Stimulated activated CD4-positive, alpha-beta T cell treated with anti-CD3 and anti-CD28 coated beads, Interleukin-12 subunit alpha, Interleukin-12 subunit beta, amount 100 ng/mL, for 48 hours (primary cell): ENCODE measurements around the gene PAQR5.
"Not testable (repeated sequence)": the region's sequence is repeated elsewhere in the genome, so short reads cannot be mapped to it uniquely, and the experiment has no call there.

ENCODE experiments used
- DNase-seq, 3 donors: peaks; one replicate each; pipeline ENCODE4 v3.0.0-alpha.2; 2020; ENCODE audit warnings: low read depth in 2 of 3, low spot score in 1 of 3

The PAQR5 gene

DNA sequence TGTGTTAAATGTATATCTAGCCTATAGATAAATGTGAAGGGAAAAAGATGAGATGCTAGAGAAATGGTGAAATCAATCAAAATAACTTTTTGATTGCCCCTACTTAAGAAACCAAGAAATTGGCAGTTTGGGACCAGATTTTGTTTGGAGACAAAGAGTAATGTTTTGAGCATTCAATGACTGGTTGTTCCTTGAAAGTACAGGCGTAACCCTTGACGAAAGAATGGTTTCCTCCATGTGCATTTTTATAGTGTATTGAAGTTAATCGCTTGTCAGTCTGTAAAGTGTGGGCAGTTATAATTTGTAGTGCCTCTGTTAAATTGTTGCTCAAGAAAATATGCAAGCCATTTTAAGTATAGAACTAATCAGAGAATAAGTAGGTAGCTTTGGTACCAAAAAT is 116.7 kb downstream of the PAQR5 start:
- no peak for DNase-seq

DNA sequence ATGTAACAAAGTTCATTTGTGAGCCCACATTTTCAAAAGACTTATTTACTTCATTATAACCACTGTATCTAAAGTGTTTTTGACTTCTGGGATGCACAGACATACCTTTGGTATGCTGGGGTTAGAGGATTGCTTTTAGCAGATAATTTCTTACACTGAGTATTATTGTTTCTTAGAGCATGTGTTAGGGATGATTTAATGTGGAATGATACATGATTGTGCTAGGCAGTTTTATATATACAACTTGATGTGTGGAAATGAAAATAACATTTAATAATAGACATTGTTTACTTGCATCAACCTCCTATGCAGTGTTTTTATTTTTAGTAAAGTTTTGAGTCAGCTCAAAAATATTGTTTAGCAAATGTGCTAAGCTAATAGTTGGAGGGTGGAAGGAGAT is 118.9 kb downstream of the PAQR5 start:
- DNase-seq, result no peak

DNA sequence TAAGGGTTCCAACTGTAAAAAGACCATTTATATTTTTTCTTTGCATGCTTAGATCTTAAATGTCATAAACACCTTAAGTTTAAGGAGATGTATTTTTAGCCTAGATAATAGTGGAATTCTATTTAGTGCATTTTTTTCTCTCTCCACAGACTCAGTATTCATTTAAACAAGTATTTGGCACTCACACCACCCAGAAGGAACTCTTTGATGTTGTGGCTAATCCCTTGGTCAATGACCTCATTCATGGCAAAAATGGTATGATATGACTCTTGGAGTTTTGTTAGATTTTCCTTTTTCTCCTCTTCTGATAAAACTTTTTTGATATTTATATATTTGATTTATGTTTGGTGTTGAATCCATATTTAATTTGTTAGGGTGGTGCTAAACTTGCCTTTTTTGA is 122.8 kb downstream of the PAQR5 start:
- DNase-seq, result no peak

DNA sequence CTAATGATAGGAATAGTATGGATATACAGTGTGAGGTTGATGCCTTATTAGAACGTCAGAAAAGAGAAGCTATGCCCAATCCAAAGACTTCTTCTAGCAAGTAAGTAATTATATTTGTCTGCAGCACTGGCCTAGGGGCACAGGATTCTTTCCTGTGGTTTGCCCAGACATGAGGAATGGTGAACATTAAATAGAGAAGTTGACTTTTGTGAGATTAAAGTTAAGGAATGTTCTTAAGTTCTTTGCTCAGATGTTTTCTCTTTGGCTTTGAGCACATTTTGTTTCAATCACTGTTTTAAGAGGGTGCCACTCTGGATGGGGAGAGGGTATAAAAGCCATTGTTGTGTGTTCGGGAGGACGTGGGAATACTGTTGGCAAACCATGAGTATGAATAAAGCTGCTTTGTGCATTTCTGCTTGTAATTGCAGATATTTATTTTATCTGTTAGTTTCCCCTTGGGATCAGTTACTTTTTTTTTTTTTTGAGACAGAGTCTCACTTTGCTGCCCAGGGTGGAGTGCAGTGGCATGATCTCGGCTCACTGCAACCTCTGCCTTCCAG is 123.7 kb downstream of the PAQR5 start:
- no peak for DNase-seq

DNA sequence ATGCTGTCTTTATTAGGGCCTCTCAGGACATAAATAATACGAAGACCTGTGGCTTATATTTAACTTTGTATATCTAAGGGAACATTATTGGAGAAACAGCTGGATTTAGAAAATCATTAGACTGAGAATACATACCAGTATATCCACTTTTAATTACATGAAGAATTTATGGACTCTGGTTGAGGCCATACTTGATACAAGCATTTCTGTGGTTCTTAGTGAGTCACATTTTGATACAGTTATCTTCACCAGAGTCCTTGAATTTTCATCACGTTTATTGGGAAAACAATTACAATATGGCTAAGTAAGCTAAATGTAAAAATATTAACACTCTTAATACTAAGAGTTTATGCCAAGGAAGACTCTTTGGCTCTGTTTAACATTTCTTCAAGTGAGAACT is 125.3 kb downstream of the PAQR5 start:
- no peak for DNase-seq

DNA sequence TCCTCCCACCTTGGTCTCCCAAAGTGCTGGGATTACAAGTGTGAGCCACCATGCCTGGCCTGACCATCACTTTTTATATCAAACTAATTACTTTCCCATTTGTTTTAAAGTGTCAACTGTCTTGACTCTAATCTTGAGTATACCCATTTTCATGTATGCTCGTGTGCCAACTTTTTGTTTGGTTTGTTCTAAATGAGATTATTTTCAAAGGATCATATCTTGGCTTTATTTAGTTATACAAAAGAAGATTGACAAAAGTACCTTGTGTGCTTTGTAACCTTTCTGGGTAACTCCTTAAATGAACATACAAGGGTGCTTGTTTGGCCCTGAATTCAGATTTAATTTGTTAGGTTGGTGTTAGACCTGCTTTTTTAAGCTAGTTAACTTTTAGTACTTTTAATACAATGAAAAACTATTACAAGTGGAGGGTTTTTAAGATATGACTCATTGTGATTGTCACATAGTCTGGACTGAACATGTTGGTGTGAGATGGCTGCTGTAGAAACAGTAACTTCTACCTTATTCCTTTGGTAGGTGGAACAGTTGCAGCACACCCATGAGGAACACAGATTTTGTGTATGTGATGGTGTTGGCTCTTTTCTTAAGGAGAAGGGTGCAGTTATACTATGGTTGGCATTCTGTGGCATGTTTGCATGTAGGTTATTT is 126.2 kb downstream of the PAQR5 start:
- DNase-seq, result no peak

DNA sequence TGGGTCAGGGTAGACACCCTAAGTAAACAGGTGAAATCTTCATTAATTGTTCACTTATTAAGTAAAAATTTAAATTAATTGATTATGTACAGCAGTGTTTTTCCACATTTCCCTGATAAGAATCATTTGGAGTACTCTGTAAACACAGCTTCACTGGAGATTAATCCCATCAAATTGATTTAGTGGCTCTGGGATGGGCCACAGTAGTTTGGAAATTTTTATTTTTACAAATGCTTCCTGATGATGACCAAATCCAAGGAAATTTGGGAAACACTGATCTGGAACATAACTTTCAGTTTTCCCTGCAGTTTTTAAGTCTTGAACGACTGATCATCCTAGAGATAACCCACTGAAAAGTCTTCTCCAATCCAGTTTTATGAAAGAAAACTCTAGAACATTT is 135.1 kb downstream of the PAQR5 start:
- no peak for DNase-seq

DNA sequence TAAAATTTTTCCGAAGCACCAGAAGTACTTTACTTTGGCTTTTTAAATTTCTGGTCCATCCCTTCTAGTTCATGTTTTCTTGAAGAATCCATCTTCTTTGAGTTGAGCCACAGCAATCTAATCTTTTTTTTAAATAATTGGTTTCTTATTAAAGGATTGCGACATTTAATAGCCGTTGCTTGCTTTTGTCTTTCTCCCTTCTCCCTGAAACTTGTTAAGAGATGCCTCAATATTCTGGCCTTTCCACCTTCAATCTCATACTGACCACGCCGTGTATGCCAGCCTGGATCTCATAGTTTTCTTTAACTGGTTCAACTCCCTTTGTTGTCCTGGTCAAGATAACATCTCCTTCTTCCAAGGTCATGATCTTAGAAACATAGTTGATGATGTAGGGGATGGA is 135.5 kb downstream of the PAQR5 start:
- DNase-seq, result no peak

DNA sequence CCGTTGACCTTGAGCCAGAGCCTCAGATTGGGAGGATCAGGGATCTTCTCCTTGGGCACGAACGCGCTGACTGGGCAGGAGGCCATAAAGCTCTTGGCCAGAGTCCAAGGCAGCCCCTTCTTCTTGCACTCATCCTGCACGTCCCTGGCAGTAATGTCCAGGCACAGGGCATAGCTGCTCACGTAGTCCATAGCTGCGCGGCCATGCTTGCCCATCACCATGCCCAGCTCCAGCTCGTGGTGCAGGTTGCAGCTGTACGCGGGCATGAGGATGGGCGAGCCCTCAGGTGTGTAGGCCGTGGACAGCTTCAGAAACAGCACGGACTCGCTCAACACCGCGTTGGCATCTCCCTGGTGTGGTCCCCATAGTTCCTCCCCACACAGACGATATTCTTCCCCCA is 136.0 kb downstream of the PAQR5 start:
- no peak for DNase-seq

DNA sequence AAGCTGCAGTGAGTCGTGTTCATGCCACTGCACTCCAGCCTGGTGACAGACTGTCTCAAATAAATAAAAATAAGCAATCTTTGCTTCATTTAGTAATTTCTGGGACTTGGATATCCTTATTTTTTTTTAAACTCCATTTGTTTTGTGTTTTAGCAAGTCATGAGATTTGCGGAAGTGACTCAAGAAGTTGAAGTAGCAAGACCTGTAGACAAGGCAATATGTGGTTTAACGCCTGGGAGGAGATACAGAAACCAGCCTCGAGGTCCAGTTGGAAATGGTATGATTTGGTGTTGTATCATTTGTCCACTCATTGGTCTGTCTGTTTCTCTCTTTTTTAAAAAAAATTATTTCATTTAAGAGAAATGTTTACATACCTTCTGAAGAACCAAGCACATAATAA is 137.3 kb downstream of the PAQR5 start:
- DNase-seq, result no peak

DNA sequence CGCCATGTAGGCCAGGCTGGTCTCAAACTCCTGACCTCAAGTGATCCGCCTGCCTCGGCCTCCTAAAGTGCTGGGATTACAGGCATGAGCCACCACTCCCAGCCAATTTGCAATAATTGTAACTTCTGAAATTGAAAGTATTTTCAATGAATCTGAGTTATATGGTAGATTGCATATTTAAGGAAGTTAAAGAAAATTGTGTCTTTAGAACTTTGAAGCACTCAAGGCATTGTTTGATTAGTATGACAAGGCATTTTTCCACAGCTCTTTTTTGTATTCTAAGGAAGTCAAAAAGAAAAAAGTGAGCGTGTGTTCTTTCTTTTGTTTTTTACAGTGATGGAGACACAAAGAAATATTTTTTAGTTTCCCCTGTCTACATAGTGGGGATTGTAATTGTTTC is 138.2 kb downstream of the PAQR5 start:
- no peak for DNase-seq

DNA sequence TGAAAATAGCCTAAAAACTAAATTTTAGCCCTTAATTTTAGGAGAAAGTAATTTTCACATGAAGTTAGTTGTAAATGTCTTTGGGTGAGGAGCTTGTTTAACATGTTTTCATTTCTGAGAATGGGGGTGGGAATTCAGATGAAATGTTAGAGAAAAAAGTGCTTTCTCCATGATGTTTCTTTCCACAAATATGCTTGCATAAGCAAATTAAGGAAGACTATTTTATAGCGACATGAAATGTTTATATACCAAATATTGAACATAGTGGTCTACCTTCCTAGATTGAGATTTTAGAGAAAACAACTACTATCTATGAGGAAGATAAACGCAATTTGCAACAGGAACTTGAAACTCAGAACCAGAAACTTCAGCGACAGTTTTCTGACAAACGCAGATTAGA is 140.9 kb downstream of the PAQR5 start:
- no peak for DNase-seq

DNA sequence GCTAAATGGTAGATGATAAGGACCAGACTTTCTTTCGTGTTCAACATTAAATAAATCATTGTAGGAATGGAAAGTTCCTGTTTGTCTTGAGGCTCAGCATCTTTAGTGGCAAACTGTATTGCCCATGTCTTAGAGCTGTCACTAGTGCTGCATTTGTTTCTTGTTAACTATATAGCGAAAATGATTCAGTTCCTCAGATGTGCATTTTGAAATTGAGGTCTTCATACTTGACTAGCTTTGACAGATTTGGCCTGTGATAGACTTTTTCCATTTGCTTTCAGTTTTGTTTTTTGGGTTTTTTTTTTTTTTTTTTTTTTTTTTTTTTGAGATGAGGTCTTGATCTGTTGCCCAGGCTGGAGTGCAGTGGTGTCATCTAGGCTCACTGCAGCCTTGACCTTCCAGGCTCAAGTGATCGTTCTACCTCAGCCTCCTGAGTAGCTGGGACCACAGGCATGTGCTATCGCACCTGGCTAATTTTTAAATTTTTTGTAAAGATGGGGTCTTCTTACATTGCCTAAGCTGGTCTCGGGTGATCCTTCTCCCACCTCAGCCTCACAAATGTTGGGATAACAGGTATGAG is 144.4 kb downstream of the PAQR5 start:
- no peak for DNase-seq

DNA sequence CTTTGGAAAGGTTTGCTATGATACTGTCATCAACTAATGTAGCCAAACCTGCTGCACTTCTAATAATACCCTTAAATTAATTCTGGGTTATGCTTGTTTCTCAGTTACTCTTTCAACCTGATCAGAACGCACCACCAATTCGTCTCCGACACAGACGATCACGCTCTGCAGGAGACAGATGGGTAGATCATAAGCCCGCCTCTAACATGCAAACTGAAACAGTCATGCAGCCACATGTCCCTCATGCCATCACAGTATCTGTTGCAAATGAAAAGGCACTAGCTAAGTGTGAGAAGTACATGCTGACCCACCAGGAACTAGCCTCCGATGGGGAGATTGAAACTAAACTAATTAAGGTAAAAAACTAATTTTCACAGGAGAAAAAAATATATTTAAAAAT is 146.0 kb downstream of the PAQR5 start:
- DNase-seq, result no peak

DNA sequence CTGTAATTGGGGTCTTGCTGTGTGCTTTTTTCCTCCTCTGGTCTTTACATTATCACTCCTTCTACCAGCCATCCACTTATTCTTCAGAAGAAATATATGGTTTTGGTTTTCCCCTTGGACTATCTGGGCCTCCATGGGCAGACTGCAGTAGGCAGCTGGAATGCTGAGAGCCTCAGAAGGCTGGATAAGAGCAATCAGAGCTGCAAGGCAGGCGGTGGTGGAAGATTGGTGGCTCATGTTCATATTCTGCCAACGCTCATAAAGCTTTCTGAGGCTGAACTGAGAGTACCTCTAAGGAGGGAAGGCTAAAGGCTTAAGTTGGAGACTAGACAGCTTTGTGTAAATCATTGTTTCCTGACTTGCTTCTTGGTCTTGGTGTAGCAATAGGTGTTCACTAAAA is 148.2 kb downstream of the PAQR5 start:
- DNase-seq, result no peak

DNA sequence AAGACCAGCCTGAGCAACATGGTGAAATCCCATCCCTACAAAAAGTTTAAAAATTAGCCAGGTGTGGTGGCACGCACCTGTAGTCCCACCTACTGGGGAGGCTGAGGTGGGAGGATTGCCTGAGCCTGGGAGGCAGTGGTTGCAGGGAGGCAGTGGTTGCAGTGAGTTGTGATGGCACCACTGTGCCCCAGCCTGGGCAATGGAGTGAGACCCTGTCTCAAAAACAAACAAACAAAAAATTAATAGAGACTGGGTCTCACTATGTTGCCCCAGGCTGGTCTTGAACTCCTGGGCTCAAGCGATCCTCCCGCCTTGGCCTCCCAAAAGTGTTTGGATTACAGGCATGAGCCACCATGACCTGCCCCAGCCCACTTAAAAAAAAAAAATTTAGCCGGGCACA is 151.5 kb downstream of the PAQR5 start:
- DNase-seq, result not testable (repeated sequence)

DNA sequence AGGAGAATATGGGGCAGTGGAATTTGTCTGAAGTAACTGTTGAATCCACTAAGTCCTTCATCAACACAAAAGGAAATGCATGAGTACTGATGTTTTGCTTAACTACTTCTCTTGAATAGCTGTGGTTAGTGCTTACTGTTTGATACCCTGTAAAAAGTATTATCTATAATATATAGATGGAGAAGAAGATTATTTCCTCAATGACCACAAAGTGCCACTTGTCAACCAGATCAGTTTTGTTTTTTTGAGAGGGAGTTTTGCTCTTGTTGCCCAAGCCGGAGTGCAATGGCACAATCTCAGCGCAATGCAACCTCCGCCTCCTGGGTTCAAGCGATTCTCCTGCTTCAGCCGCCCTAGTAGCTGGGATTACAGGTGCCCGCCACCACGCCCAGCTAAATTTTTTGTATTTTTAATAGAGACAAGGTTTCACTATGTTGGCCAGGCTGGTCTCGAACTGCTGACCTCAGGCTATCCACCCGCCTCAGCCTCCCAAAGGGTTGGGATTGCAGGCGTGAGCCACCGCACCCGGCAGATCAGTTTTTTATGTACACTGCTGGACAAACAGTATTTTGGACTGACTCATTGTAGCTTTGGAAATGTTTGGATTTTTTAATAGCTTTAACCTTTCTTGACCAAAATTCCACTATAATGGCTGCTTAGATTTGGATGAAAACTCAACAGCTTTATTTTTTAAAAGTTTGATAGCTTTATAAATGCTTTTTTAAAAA is 152.4 kb downstream of the PAQR5 start:
- DNase-seq, result no peak

DNA sequence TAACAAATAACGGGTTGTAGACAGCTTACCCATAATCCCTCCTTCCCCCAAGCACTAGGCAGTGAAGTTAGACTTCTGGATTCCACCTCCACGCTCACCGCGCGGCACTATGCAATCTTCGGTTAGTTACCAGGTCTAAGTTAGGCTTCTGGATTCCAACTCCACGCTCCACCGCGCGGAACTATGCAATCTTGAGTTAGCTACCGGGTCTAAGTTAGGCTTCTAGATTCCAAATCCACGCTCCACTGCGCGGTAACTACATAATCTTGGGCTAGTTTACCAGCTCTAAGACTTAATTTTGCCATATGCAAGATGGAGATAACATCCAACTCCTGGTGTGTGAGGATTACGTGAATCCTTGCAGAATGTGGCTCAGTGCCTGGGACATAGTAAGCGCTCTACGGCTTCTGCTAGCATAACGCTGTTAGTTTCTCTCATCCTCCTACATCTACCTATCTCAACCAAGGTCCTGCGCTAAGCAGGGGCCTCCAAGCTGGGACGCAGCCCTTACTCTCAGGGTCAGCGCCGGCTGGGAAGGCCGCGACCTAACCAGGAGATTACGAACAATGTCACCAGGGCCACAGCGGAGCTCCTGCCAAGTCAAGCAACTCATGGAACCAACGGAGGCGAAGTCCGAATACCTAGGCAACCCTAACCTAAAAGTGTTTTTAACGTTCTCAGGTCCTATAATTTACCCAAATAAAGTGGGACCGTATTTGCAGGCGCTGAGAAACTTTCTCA is 153.4 kb downstream of the PAQR5 start:
- no peak for DNase-seq

DNA sequence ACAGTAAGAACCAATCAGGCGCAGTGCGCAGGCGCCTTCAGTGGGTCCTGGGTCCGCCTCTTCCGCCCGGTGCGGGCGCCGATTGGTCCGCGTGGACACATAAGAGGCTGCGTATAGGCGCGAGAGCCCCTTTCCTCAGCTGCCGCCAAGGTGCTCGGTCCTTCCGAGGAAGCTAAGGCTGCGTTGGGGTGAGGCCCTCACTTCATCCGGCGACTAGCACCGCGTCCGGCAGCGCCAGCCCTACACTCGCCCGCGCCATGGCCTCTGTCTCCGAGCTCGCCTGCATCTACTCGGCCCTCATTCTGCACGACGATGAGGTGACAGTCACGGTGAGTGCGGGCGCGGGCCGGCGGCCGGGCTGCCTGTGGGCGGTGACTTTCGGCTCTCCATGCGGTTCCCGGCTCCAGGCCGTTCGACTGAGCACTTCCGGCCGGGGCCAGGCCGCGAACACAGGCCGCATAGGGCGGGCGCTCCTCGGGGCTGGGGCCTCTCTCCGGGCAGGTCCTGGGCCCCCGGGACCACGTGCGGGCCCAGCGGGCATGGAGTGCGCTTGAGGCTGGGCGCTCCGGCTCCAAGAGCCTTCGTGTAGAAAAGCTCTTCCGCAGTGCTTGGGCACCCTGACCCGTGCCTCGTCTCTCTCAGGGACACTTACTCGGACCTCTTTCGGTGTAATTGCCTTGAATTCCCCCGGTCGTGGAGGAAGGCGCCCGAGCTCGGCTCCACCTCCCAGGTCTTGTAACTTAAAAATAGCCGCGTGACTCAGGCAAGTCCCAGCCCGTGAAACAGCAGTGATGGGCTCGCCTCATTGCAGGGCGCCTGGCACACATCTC is 154.2 kb downstream of the PAQR5 start, which contains the start of gene RPLP1:
RPLP1 (plus strand) TSS at position 127 of the 830 bp plus-strand sequence; CDS start at position 258, 131 bp downstream.
- DNase-seq, result peak; percentile 91 to 93 (median 93)

DNA sequence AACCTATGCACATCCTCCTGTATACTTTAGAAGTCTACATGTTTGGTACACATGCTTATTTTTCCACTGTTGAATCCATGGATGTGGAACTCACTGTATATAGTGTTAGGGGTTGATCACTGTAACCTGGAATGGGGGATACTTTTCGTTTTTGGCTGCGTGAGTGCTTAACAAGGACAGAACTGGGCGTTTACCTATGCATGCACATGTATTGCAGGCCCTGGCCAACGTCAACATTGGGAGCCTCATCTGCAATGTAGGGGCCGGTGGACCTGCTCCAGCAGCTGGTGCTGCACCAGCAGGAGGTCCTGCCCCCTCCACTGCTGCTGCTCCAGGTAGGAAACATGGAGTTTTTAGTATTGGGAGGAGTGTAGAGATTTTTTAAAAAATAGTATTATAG is 156.2 kb downstream of the PAQR5 start:
- DNase-seq, result no peak
